Nephron (organoid): Measurements from ENCODE around the gene COA7.
"Not testable (repeated sequence)": the region's sequence is repeated elsewhere in the genome, so short reads cannot be mapped to it uniquely, and the experiment has no call there.

ENCODE experiments used
- H3K27ac Mint-ChIP-seq, 3 experiments: 2 replicates each; pipeline ENCODE4 v1.8.0; 2020; ENCODE audit warnings: mixed read lengths in 3 of 3, mild to moderate bottlenecking in 2 of 3, moderate library complexity in 1 of 3
- H3K27me3 Mint-ChIP-seq: 2 replicates; pipeline ENCODE4 v1.8.0; 2021; ENCODE audit warnings: low read depth, mild to moderate bottlenecking, moderate library complexity, mixed read lengths
- H3K36me3 Mint-ChIP-seq: 2 replicates; pipeline ENCODE4 v1.8.0; 2020; ENCODE audit warnings: low read depth, mixed read lengths
- H3K4me1 Mint-ChIP-seq: 2 replicates; pipeline ENCODE4 v1.8.0; 2020; ENCODE audit warnings: mixed read lengths
- H3K4me3 Mint-ChIP-seq, 3 experiments: 2 replicates each; pipeline ENCODE4 v1.8.0; 2020; ENCODE audit warnings: mild to moderate bottlenecking in 3 of 3, mixed read lengths in 3 of 3, moderate library complexity in 2 of 3
- H3K9me3 Mint-ChIP-seq: 2 replicates; pipeline ENCODE4 v1.8.0; 2020; ENCODE audit warnings: mixed read lengths
- CTCF ChIP-seq, 3 experiments: fragments of 200-600 bp; sonication (generic); IDR thresholded peaks; one replicate each; pipeline ENCODE4 v1.5.0; 2021; ENCODE audit warnings: antibody characterized with exemption in 3 of 3; ENCODE audit not compliant: unreplicated experiment in 3 of 3

COA7 gene

GRCh38 chr1:52726265-52727113 is 28.3 kb upstream of the COA7 start, which contains the start of gene ZYG11B:
Gene ZYG11B, plus strand, starts transcription at chr1:52726453. Its CDS starts 201 bp downstream, at chr1:52726654.
- Mint-ChIP-seq H3K27me3 (no peaks in the 10 kb centered on the region), H3K4me3 (peak within 1 kb of the TSS; percentile 92 to 95 (median 93)), H3K4me1 (peaks cover 31% of the 10 kb centered on the region), H3K9me3 (no peaks in the 10 kb centered on the region), H3K27ac (peak within 1 kb of the TSS; percentile 66 to 95 (median 85)), H3K36me3 (peaks cover 10% of the 10 kb centered on the region)
- TF ChIP-seq CTCF (IDR thresholded peaks at IDR 0.05; ENCODE audit: unreplicated experiment in 3 of 3), result no peak

- H3K4me1 Mint-ChIP-seq, result peaks cover 31% of the 10 kb centered on the region
- peak overlapping the region; percentile 72 to 88 (median 85) for H3K4me3 Mint-ChIP-seq
- peak overlapping the region; percentile 66 to 84 (median 77) for H3K27ac Mint-ChIP-seq
- no peaks in the 10 kb centered on the region for H3K27me3 Mint-ChIP-seq
- H3K36me3 Mint-ChIP-seq, result peaks cover 6% of the 10 kb centered on the region
- TF ChIP-seq CTCF (IDR thresholded peaks at IDR 0.05; ENCODE audit: unreplicated experiment in 3 of 3), result no peak
- no peaks in the 10 kb centered on the region for H3K9me3 Mint-ChIP-seq
These were observed 27.7 kb upstream of the COA7 start for GRCh38 chr1:52725903-52726264.

- peaks cover 21% of the 10 kb centered on the region for H3K4me1 Mint-ChIP-seq
These were observed 25.1 kb upstream of the COA7 start for GRCh38 chr1:52723260-52723659.

GRCh38 chr1:52715296-52715695 is 17.1 kb upstream of the COA7 start:
- H3K9me3 Mint-ChIP-seq, H3K27ac Mint-ChIP-seq, H3K4me3 Mint-ChIP-seq, H3K4me1 Mint-ChIP-seq, H3K36me3 Mint-ChIP-seq: not testable (repeated sequence)
- H3K27me3 Mint-ChIP-seq, result peaks cover 11% of the 10 kb centered on the region

More at GRCh38 chr1:52723260-52723659, 25.1 kb upstream of the COA7 start:
- Mint-ChIP-seq H3K36me3 (no peaks in the 10 kb centered on the region), H3K9me3 (no peaks in the 10 kb centered on the region), H3K4me3 (peak overlapping the region; percentile 2 to 65 (median 34)), H3K27me3 (peaks cover 5% of the 10 kb centered on the region), H3K27ac (peak overlapping the region in 1 of 3 experiments; percentile 8)
- TF ChIP-seq CTCF (IDR thresholded peaks at IDR 0.05; ENCODE audit: unreplicated experiment in 3 of 3), result no peak

- no peak for TF ChIP-seq CTCF (IDR thresholded peaks at IDR 0.05; ENCODE audit: unreplicated experiment in 3 of 3)
- H3K4me1 Mint-ChIP-seq, result no peaks in the 10 kb centered on the region
- no peaks in the 10 kb centered on the region for H3K36me3 Mint-ChIP-seq
- H3K4me3 Mint-ChIP-seq, result no peak overlapping the region
- no peak overlapping the region for H3K27ac Mint-ChIP-seq
- H3K27me3 Mint-ChIP-seq, result peaks cover 6% of the 10 kb centered on the region
- H3K9me3 Mint-ChIP-seq, result no peaks in the 10 kb centered on the region
These were observed 15.4 kb upstream of the COA7 start for GRCh38 chr1:52713590-52713989.

GRCh38 chr1:52709016-52709415 is 10.9 kb upstream of the COA7 start:
- H3K4me1 Mint-ChIP-seq, result peaks cover 5% of the 10 kb centered on the region
- TF ChIP-seq CTCF (IDR thresholded peaks at IDR 0.05; ENCODE audit: unreplicated experiment in 3 of 3), result no peak
- no peak overlapping the region for H3K4me3 Mint-ChIP-seq
- no peaks in the 10 kb centered on the region for H3K9me3 Mint-ChIP-seq
- H3K36me3 Mint-ChIP-seq, result no peaks in the 10 kb centered on the region
- peaks cover 7% of the 10 kb centered on the region for H3K27me3 Mint-ChIP-seq
- no peak overlapping the region for H3K27ac Mint-ChIP-seq
